ENCODE measurements around the gene EEF1B2. TPM values are rescaled to one million over a fixed set of nuclear protein-coding genes. Genes with fewer than 3 reads are reported as not detected.

The EEF1B2 gene
- total and polyA plus RNA-seq, 2 experiments from 2014 or later: 305 to 455 TPM

GRCh38 chr2:206189691-206190090 lies 30.0 kb downstream of the EEF1B2 start:
- TF ChIP-seq CTCF (IDR thresholded peaks at IDR 0.05; ENCODE audit: poor library complexity) (no peak), EZH2phosphoT487 (IDR thresholded peaks at IDR 0.05; ENCODE audit: low read depth, severe bottlenecking, unreplicated experiment) (no peak), EZH2 (IDR thresholded peaks at IDR 0.05; ENCODE audit: borderline replicate concordance) (no peak)
- H3K79me2 ChIP-seq: no peaks in the 10 kb centered on the region

DNA sequence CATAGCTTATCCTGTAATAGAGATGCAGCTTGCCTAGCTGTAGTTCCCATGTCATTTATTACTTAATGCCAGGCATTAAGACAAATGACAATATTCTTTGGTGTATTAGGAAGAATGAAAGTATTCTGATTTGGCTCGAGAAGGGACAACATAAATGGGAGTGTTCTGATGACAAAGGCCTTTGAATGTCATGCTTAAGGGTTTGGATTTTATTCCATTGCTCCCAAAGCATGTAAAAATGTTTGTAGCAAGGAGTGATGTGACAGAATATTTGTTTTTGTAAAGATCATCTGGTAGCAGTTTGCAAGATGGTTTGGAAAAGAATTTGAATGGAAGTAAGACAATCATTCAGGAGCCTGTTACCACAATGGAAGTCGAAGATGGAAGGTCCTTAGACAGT lies 30.4 kb downstream of the EEF1B2 start:
- no peaks in the 10 kb centered on the region for H3K79me2 ChIP-seq
- H3K4me1 ChIP-seq (ENCODE audit: insufficient read depth): no peaks in the 10 kb centered on the region
- H3K27me3 ChIP-seq: peaks cover 6% of the 10 kb centered on the region
- no peaks in the 10 kb centered on the region for H4K20me1 ChIP-seq (ENCODE audit: insufficient read depth, poor library complexity, severe bottlenecking)
- no peaks in the 10 kb centered on the region for H3K9me3 ChIP-seq (ENCODE audit: low read depth)
- H3K27ac ChIP-seq: no peak overlapping the region
- H3K36me3 ChIP-seq (replicated peaks; ENCODE audit: insufficient read depth, low read depth): no peaks in the 10 kb centered on the region
- no peak overlapping the region for H2AFZ ChIP-seq
- H3K4me2 ChIP-seq: no peak overlapping the region
- no peaks in the 10 kb centered on the region for H3K9me2 ChIP-seq (replicated peaks; ENCODE audit: insufficient read depth)
- 81% methylated on average over 2 of the region's 2 CpGs for WGBS (ENCODE audit: low lambda C conversion rate, missing lambda C conversion rate)
- TF ChIP-seq EZH2phosphoT487 (IDR thresholded peaks at IDR 0.05; ENCODE audit: low read depth, severe bottlenecking, unreplicated experiment) (no peak), CTCF (IDR thresholded peaks at IDR 0.05; ENCODE audit: poor library complexity) (no peak), EZH2 (IDR thresholded peaks at IDR 0.05; ENCODE audit: borderline replicate concordance) (no peak)
- no peak for DNase-seq (ENCODE audit: low spot score)
- no peak overlapping the region for H3K4me3 ChIP-seq

More at GRCh38 chr2:206189691-206190090, 30.0 kb downstream of the EEF1B2 start:
- 63% methylated on average over 3 of the region's 3 CpGs for WGBS (ENCODE audit: low lambda C conversion rate, missing lambda C conversion rate)
- no peaks in the 10 kb centered on the region for H4K20me1 ChIP-seq (ENCODE audit: insufficient read depth, poor library complexity, severe bottlenecking)
- no peaks in the 10 kb centered on the region for H3K9me2 ChIP-seq (replicated peaks; ENCODE audit: insufficient read depth)
- no peaks in the 10 kb centered on the region for H3K36me3 ChIP-seq (replicated peaks; ENCODE audit: insufficient read depth, low read depth)
- no peak overlapping the region for H3K27ac ChIP-seq
- DNase-seq (ENCODE audit: low spot score): no peak
- no peaks in the 10 kb centered on the region for H3K4me1 ChIP-seq (ENCODE audit: insufficient read depth)
- H2AFZ ChIP-seq: no peak overlapping the region
- peaks cover 6% of the 10 kb centered on the region for H3K27me3 ChIP-seq
- H3K4me2 ChIP-seq: no peak overlapping the region
- no peaks in the 10 kb centered on the region for H3K9me3 ChIP-seq (ENCODE audit: low read depth)
- H3K4me3 ChIP-seq: no peak overlapping the region

DNA sequence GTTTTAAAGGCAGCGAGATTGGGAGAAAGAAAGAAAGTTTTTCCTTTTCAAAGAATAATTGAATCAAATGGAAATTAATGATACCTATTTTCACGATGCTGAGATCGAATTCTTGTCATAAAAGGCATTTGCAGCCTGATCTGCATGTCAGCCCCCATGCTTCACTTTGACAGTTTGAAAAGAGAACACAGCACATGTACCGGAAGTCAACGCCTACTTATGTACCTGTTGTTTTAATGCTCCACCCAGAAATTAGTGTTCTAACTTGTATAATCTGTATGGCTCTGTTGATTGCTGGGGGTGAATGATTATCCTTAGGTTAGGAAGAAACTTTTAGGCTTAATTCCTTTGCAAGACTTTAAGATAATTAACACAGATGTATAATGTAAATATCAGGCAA lies 31.0 kb downstream of the EEF1B2 start:
- TF ChIP-seq EZH2 (IDR thresholded peaks at IDR 0.05; ENCODE audit: borderline replicate concordance) (no peak), EZH2phosphoT487 (IDR thresholded peaks at IDR 0.05; ENCODE audit: low read depth, severe bottlenecking, unreplicated experiment) (no peak), CTCF (IDR thresholded peaks at IDR 0.05; ENCODE audit: poor library complexity) (no peak)
- H3K27me3 ChIP-seq: peaks cover 6% of the 10 kb centered on the region
- no peaks in the 10 kb centered on the region for H3K79me2 ChIP-seq
- 94% methylated on average over 5 of the region's 5 CpGs for WGBS (ENCODE audit: low lambda C conversion rate, missing lambda C conversion rate)
- H4K20me1 ChIP-seq (ENCODE audit: insufficient read depth, poor library complexity, severe bottlenecking): no peaks in the 10 kb centered on the region
- no peaks in the 10 kb centered on the region for H3K9me2 ChIP-seq (replicated peaks; ENCODE audit: insufficient read depth)
- no peaks in the 10 kb centered on the region for H3K4me1 ChIP-seq (ENCODE audit: insufficient read depth)
- no peaks in the 10 kb centered on the region for H3K9me3 ChIP-seq (ENCODE audit: low read depth)
- H3K36me3 ChIP-seq (replicated peaks; ENCODE audit: insufficient read depth, low read depth): no peaks in the 10 kb centered on the region
- no peak overlapping the region for H3K27ac ChIP-seq
- no peak overlapping the region for H3K4me3 ChIP-seq
- no peak for DNase-seq (ENCODE audit: low spot score)
- H3K4me2 ChIP-seq: no peak overlapping the region
- no peak overlapping the region for H2AFZ ChIP-seq

DNA sequence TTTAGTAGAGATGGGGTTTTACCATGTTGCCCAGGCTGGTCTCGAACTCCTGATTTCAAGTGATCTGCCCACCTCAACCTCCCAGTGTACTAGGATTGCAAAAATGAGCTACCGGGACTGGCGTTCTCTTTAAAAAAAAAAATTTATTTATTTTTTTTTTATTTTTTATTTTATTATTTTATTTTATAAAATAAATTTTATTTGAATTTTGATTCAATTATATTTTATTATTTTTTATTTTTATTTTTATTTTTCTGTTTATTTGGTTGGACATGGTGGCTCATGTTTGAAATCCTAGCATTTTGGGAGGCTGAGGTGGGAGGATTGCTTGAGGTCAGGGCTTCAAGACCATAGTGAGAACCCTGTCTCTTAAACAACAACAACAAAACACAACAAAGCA lies 32.5 kb downstream of the EEF1B2 start:
- no peak overlapping the region for H3K4me2 ChIP-seq
- no peak overlapping the region for H3K27ac ChIP-seq
- no peak overlapping the region for H2AFZ ChIP-seq
- no peaks in the 10 kb centered on the region for H4K20me1 ChIP-seq (ENCODE audit: insufficient read depth, poor library complexity, severe bottlenecking)
- WGBS (ENCODE audit: low lambda C conversion rate, missing lambda C conversion rate): 96% methylated on average over 3 of the region's 3 CpGs
- H3K4me1 ChIP-seq (ENCODE audit: insufficient read depth): no peaks in the 10 kb centered on the region
- H3K27me3 ChIP-seq: peaks cover 6% of the 10 kb centered on the region
- TF ChIP-seq EZH2 (IDR thresholded peaks at IDR 0.05; ENCODE audit: borderline replicate concordance) (no peak), EZH2phosphoT487 (IDR thresholded peaks at IDR 0.05; ENCODE audit: low read depth, severe bottlenecking, unreplicated experiment) (no peak), CTCF (IDR thresholded peaks at IDR 0.05; ENCODE audit: poor library complexity) (no peak)
- no peak for DNase-seq (ENCODE audit: low spot score)
- H3K36me3 ChIP-seq (replicated peaks; ENCODE audit: insufficient read depth, low read depth): no peaks in the 10 kb centered on the region
- no peaks in the 10 kb centered on the region for H3K9me2 ChIP-seq (replicated peaks; ENCODE audit: insufficient read depth)
- H3K79me2 ChIP-seq: no peaks in the 10 kb centered on the region
- no peak overlapping the region for H3K4me3 ChIP-seq
- no peaks in the 10 kb centered on the region for H3K9me3 ChIP-seq (ENCODE audit: low read depth)

All from hepatocyte (in vitro differentiated cells).